ENCODE measurements around the gene IGLON5.

DNA sequence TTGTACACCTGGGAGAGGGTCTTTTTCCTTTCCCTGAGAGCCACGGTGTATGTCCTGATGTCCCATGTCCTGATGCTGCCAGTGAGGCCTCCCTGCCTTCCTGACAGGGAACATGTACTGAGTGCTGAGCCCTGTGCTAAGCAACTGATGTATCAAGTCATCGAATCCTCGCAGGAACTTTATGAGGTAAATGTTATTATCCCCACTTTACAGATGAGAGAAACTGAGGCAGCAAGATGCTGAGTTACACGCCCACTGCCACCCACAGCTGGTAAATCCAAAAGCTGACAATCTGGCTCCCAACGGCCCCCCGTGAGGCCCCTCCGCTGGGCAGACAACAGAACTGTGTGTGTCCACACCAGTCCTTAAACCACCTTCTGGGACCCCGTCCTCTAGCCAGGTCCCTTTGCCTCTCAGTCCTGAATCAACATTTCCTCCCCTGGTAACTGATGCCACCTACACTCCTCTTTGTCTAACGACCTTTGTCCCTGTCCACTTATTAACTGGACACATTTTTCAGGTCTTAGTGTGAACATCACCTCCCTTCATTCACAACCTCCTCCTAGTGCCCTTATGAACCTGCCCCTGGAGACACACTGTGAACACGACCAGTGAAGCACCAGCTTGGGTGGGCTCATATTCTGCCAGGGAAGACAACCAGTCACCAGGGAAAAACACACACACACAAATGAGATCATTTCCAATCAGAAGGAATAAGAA, 35.9 kb downstream of the IGLON5 start:
- TF ChIP-seq, protein P1, sequence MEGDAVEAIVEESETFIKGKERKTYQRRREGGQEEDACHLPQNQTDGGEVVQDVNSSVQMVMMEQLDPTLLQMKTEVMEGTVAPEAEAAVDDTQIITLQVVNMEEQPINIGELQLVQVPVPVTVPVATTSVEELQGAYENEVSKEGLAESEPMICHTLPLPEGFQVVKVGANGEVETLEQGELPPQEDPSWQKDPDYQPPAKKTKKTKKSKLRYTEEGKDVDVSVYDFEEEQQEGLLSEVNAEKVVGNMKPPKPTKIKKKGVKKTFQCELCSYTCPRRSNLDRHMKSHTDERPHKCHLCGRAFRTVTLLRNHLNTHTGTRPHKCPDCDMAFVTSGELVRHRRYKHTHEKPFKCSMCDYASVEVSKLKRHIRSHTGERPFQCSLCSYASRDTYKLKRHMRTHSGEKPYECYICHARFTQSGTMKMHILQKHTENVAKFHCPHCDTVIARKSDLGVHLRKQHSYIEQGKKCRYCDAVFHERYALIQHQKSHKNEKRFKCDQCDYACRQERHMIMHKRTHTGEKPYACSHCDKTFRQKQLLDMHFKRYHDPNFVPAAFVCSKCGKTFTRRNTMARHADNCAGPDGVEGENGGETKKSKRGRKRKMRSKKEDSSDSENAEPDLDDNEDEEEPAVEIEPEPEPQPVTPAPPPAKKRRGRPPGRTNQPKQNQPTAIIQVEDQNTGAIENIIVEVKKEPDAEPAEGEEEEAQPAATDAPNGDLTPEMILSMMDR (conservative IDR thresholded peaks at IDR 0.05) = no peak
- TF ChIP-seq EZH2 (IDR thresholded peaks at IDR 0.05; ENCODE audit: low read depth) = no peak
